Uterus (tissue), 2 donors: Measurements from ENCODE around the gene ROS1.

Experiments
- CTCF ChIP-seq, 4 experiments: fragments of 200-600 bp in 2 of 4; fragments of 450-650 bp in 2 of 4; sonication (generic) in 2 of 4; IDR thresholded peaks; one replicate each; pipeline ENCODE4 v1.5.1; 2016 to 2019; ENCODE audit warnings: antibody characterized with exemption in 4 of 4, mild to moderate bottlenecking in 2 of 4, moderate library complexity in 1 of 4
- POLR2A ChIP-seq, 2 donors: fragments of 450-650 bp; IDR thresholded peaks; one replicate each; pipeline ENCODE4 v1.6.1; 2016; ENCODE audit warnings: antibody characterized with exemption in 2 of 2, mild to moderate bottlenecking in 1 of 2, moderate library complexity in 1 of 2

GRCh38 chr6:117262799-117263198 is 162.9 kb downstream of the ROS1 start:
- TF ChIP-seq CTCF (IDR thresholded peaks at IDR 0.05) (no peak), POLR2A (IDR thresholded peaks at IDR 0.05) (no peak)
